WTC11 (cell line): ENCODE results near the gene HOXB1. TPM values are rescaled to one million over a fixed set of nuclear protein-coding genes. Genes with fewer than 3 reads are reported as not detected.

Experiments used
- ATAC-seq: fragments of 200-7000 bp; cut with Tn5 transposase; 2 replicates; pipeline ENCODE4 v1.10.0; 2021; ENCODE audit warnings: mild to moderate bottlenecking, moderate library complexity
- CTCF ChIA-PET: fragments of 300-600 bp; sonication (Branson Sonifier 250); formaldehyde crosslinking; loops from one replicate; lab custom pipeline; 2021; ENCODE audit warnings: antibody characterized with exemption; lab: Charles Lee
- POLR2A ChIA-PET: fragments of 350-600 bp; sonication (Branson Sonifier 250); formaldehyde crosslinking; loops from one replicate; lab custom pipeline; 2021; ENCODE audit warnings: antibody characterized with exemption; lab: Charles Lee
- DNase-seq: peaks from one replicate; pipeline ENCODE4 v3.0.0; 2021; ENCODE audit warnings: low spot score
- H3K27ac Mint-ChIP-seq: 2 replicates; pipeline ENCODE4 v1.8.0; 2021; ENCODE audit warnings: mixed read lengths
- H3K27me3 Mint-ChIP-seq: 2 replicates; pipeline ENCODE4 v1.8.0; 2021; ENCODE audit warnings: low read depth, mild to moderate bottlenecking, moderate library complexity, mixed read lengths
- H3K36me3 Mint-ChIP-seq: 2 replicates; pipeline ENCODE4 v1.8.0; 2021; ENCODE audit warnings: mixed read lengths
- H3K4me1 Mint-ChIP-seq: 2 replicates; pipeline ENCODE4 v1.8.0; 2022; ENCODE audit warnings: mixed read lengths
- H3K4me3 Mint-ChIP-seq: 2 replicates; pipeline ENCODE4 v1.8.0; 2021; ENCODE audit warnings: mild to moderate bottlenecking, moderate library complexity, mixed read lengths
- H3K9me3 Mint-ChIP-seq: 2 replicates; pipeline ENCODE4 v1.8.0; 2021; ENCODE audit warnings: mixed read lengths
- ATF1 ChIP-seq: sonication (generic); formaldehyde crosslinking; IDR thresholded peaks from 2 replicates; pipeline ENCODE4 v1.8.1; 2023; ENCODE audit warnings: mild to moderate bottlenecking, moderate library complexity, missing genetic modification reagents
- FOXK1 ChIP-seq: sonication (generic); formaldehyde crosslinking; IDR thresholded peaks from 2 replicates; pipeline ENCODE4 v1.8.0; 2022; ENCODE audit warnings: mild to moderate bottlenecking, moderate library complexity, missing genetic modification reagents
- KAT7 ChIP-seq: sonication (generic); formaldehyde crosslinking; IDR thresholded peaks from 2 replicates; pipeline ENCODE4 v1.8.1; 2023; ENCODE audit warnings: missing genetic modification reagents, mild to moderate bottlenecking, borderline replicate concordance
- MYBL2 ChIP-seq: sonication (generic); formaldehyde crosslinking; IDR thresholded peaks from 2 replicates; pipeline ENCODE4 v1.8.1; 2023; ENCODE audit warnings: mild to moderate bottlenecking, moderate library complexity, missing genetic modification reagents
- NFATC4 ChIP-seq: fragments of 250-450 bp; sonication (Bioruptor Pico); IDR thresholded peaks from 2 replicates; pipeline ENCODE4 v1.9.0; 2021; ENCODE audit warnings: mild to moderate bottlenecking
- SMAD4 ChIP-seq: sonication (generic); formaldehyde crosslinking; IDR thresholded peaks from 2 replicates; pipeline ENCODE4 v1.8.0; 2022; ENCODE audit warnings: mild to moderate bottlenecking, missing genetic modification reagents
- SP1 ChIP-seq: sonication (generic); formaldehyde crosslinking; conservative IDR thresholded peaks from 2 replicates; pipeline ENCODE4 v1.8.1; 2022; ENCODE audit warnings: missing genetic modification reagents
- ZNF396 ChIP-seq: fragments of 250-450 bp; sonication (Bioruptor Pico); IDR thresholded peaks from 2 replicates; pipeline ENCODE4 v1.8.0; 2021; ENCODE audit warnings: mild to moderate bottlenecking, moderate library complexity, borderline replicate concordance
- ZNF423 ChIP-seq: fragments of 250-450 bp; sonication (Bioruptor Pico); IDR thresholded peaks from 2 replicates; pipeline ENCODE4 v2.1.2; 2022; ENCODE audit warnings: mild to moderate bottlenecking, moderate library complexity
- total RNA-seq: library from RNA; stranded (reverse); gene quantifications from 3 replicates; pipeline ENCODE4 v1.2.3, GENCODE V29; 2021
- TF ChIP-seq, protein P1 (sequence below): sonication (generic); formaldehyde crosslinking; IDR thresholded peaks from 2 replicates; pipeline ENCODE4 v1.8.0; 2022; ENCODE audit warnings: missing genetic modification reagents
- TF ChIP-seq, protein P2 (sequence below): sonication (generic); formaldehyde crosslinking; IDR thresholded peaks from 2 replicates; pipeline ENCODE4 v1.8.1; 2023; ENCODE audit warnings: mild to moderate bottlenecking, missing genetic modification reagents
- TF ChIP-seq, protein P3 (sequence below): sonication (generic); formaldehyde crosslinking; IDR thresholded peaks from 2 replicates; pipeline ENCODE4 v1.8.0; 2023; ENCODE audit warnings: mild to moderate bottlenecking, missing genetic modification reagents
- TF ChIP-seq, protein P4 (sequence below): sonication (generic); formaldehyde crosslinking; conservative IDR thresholded peaks from 2 replicates; pipeline ENCODE4 v1.8.1; 2023; ENCODE audit warnings: mild to moderate bottlenecking, low read depth, missing genetic modification reagents, moderate library complexity
- TF ChIP-seq, protein P5 (sequence below): sonication (generic); formaldehyde crosslinking; IDR thresholded peaks from 2 replicates; pipeline ENCODE4 v1.8.0; 2022; ENCODE audit warnings: mild to moderate bottlenecking, missing genetic modification reagents

Gene HOXB1
- total RNA-seq, 1 experiment from 2014 or later, result 0.63 TPM

DNA sequence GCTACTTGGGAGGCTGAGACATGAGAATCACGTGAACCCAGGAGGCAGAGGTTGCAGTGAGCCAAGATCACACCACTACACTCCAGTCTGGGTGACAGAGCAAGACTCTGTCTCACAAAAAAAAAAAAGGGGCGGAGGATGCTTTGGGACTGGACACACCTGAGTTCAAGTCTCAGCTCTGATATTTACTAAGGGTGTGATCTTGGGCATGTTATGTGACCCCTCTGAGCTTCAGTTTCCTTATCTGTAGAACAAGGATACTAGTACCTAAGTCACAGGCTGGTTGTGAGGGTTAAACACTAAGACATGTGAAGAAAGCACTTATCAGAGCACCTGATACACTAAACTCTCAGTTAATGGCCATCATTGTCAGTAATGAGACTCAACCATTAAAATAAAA, 25.9 kb downstream of the HOXB1 start:
- H3K4me1 Mint-ChIP-seq, result peaks cover 33% of the 10 kb centered on the region
- DNase-seq (no peak), ATAC-seq (no peak)
- CTCF ChIA-PET, result interaction anchor here (1.9 kb wide), 1 partner anchor 12 kb away, joined by 5 read pairs; no protein-coding TSS in a partner anchor
- no peaks in the 10 kb centered on the region for H3K9me3 Mint-ChIP-seq
- TF ChIP-seq, protein P1, sequence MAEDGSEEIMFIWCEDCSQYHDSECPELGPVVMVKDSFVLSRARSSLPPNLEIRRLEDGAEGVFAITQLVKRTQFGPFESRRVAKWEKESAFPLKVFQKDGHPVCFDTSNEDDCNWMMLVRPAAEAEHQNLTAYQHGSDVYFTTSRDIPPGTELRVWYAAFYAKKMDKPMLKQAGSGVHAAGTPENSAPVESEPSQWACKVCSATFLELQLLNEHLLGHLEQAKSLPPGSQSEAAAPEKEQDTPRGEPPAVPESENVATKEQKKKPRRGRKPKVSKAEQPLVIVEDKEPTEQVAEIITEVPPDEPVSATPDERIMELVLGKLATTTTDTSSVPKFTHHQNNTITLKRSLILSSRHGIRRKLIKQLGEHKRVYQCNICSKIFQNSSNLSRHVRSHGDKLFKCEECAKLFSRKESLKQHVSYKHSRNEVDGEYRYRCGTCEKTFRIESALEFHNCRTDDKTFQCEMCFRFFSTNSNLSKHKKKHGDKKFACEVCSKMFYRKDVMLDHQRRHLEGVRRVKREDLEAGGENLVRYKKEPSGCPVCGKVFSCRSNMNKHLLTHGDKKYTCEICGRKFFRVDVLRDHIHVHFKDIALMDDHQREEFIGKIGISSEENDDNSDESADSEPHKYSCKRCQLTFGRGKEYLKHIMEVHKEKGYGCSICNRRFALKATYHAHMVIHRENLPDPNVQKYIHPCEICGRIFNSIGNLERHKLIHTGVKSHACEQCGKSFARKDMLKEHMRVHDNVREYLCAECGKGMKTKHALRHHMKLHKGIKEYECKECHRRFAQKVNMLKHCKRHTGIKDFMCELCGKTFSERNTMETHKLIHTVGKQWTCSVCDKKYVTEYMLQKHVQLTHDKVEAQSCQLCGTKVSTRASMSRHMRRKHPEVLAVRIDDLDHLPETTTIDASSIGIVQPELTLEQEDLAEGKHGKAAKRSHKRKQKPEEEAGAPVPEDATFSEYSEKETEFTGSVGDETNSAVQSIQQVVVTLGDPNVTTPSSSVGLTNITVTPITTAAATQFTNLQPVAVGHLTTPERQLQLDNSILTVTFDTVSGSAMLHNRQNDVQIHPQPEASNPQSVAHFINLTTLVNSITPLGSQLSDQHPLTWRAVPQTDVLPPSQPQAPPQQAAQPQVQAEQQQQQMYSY (CRISPR knock-in tag), result no peak
- TF ChIP-seq MYBL2 (no peak), FOXK1 (CRISPR knock-in tag) (no peak), SP1 (CRISPR knock-in tag) (no peak), KAT7 (no peak), SMAD4 (CRISPR knock-in tag) (no peak), ZNF423 (CRISPR knock-in tag) (no peak), NFATC4 (no peak), ZNF396 (no peak), ATF1 (CRISPR knock-in tag) (no peak)
- TF ChIP-seq, protein P2, sequence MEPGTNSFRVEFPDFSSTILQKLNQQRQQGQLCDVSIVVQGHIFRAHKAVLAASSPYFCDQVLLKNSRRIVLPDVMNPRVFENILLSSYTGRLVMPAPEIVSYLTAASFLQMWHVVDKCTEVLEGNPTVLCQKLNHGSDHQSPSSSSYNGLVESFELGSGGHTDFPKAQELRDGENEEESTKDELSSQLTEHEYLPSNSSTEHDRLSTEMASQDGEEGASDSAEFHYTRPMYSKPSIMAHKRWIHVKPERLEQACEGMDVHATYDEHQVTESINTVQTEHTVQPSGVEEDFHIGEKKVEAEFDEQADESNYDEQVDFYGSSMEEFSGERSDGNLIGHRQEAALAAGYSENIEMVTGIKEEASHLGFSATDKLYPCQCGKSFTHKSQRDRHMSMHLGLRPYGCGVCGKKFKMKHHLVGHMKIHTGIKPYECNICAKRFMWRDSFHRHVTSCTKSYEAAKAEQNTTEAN (CRISPR knock-in tag), result no peak
- TF ChIP-seq, protein P3, sequence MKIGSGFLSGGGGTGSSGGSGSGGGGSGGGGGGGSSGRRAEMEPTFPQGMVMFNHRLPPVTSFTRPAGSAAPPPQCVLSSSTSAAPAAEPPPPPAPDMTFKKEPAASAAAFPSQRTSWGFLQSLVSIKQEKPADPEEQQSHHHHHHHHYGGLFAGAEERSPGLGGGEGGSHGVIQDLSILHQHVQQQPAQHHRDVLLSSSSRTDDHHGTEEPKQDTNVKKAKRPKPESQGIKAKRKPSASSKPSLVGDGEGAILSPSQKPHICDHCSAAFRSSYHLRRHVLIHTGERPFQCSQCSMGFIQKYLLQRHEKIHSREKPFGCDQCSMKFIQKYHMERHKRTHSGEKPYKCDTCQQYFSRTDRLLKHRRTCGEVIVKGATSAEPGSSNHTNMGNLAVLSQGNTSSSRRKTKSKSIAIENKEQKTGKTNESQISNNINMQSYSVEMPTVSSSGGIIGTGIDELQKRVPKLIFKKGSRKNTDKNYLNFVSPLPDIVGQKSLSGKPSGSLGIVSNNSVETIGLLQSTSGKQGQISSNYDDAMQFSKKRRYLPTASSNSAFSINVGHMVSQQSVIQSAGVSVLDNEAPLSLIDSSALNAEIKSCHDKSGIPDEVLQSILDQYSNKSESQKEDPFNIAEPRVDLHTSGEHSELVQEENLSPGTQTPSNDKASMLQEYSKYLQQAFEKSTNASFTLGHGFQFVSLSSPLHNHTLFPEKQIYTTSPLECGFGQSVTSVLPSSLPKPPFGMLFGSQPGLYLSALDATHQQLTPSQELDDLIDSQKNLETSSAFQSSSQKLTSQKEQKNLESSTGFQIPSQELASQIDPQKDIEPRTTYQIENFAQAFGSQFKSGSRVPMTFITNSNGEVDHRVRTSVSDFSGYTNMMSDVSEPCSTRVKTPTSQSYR (CRISPR knock-in tag), result no peak
- POLR2A ChIA-PET, result interaction anchor here (0.5 to 1.5 kb wide), 2 partner anchors 24 to 97 kb away, joined by 3 to 5 read pairs; no protein-coding TSS in a partner anchor
- H3K27me3 Mint-ChIP-seq, result peaks cover 55% of the 10 kb centered on the region
- no peak overlapping the region for H3K4me3 Mint-ChIP-seq
- no peak overlapping the region for H3K27ac Mint-ChIP-seq
- H3K36me3 Mint-ChIP-seq, result no peaks in the 10 kb centered on the region

DNA sequence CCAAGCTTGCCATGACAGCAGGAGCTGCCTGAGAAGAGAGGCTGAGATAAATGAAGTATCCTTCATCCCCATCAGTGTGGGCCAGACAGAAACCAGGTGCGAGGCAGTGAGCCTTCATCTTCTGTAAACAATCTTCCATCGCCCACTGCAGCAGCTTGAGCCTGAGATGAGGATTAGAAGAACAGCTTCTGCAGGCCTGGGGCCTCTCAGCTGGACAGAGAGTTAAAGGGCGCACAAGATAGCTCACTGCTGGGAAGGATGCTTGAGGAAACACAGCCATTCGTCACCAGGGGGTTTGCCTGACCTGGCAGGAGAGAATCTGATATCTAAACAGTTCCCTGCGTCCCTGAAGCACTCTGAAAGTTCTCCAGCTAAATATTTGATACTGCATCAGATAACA, 27.1 kb downstream of the HOXB1 start:
- DNase-seq (no peak), ATAC-seq (no peak)
- Mint-ChIP-seq H3K27me3 (peaks cover 63% of the 10 kb centered on the region), H3K27ac (no peak overlapping the region), H3K4me3 (no peak overlapping the region), H3K9me3 (no peaks in the 10 kb centered on the region), H3K4me1 (peaks cover 33% of the 10 kb centered on the region), H3K36me3 (no peaks in the 10 kb centered on the region)
- TF ChIP-seq, protein P4, sequence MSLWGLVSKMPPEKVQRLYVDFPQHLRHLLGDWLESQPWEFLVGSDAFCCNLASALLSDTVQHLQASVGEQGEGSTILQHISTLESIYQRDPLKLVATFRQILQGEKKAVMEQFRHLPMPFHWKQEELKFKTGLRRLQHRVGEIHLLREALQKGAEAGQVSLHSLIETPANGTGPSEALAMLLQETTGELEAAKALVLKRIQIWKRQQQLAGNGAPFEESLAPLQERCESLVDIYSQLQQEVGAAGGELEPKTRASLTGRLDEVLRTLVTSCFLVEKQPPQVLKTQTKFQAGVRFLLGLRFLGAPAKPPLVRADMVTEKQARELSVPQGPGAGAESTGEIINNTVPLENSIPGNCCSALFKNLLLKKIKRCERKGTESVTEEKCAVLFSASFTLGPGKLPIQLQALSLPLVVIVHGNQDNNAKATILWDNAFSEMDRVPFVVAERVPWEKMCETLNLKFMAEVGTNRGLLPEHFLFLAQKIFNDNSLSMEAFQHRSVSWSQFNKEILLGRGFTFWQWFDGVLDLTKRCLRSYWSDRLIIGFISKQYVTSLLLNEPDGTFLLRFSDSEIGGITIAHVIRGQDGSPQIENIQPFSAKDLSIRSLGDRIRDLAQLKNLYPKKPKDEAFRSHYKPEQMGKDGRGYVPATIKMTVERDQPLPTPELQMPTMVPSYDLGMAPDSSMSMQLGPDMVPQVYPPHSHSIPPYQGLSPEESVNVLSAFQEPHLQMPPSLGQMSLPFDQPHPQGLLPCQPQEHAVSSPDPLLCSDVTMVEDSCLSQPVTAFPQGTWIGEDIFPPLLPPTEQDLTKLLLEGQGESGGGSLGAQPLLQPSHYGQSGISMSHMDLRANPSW, result no peak
- TF ChIP-seq, protein P5, sequence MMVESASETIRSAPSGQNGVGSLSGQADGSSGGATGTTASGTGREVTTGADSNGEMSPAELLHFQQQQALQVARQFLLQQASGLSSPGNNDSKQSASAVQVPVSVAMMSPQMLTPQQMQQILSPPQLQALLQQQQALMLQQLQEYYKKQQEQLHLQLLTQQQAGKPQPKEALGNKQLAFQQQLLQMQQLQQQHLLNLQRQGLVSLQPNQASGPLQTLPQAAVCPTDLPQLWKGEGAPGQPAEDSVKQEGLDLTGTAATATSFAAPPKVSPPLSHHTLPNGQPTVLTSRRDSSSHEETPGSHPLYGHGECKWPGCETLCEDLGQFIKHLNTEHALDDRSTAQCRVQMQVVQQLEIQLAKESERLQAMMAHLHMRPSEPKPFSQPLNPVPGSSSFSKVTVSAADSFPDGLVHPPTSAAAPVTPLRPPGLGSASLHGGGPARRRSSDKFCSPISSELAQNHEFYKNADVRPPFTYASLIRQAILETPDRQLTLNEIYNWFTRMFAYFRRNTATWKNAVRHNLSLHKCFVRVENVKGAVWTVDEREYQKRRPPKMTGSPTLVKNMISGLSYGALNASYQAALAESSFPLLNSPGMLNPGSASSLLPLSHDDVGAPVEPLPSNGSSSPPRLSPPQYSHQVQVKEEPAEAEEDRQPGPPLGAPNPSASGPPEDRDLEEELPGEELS (CRISPR knock-in tag), result no peak
- ChIA-PET POLR2A (interaction anchor here (1.5 kb wide), 1 partner anchor 26 kb away, joined by 3 read pairs; no protein-coding TSS in a partner anchor), CTCF (interaction anchor here (0.9 to 1.9 kb wide), 3 partner anchors 11 to 47 kb away, joined by 3 to 5 read pairs (median 3); no protein-coding TSS in a partner anchor)
